ENCODE measurements around the gene CLEC12A.
"Not testable (repeated sequence)": the region's sequence is repeated elsewhere in the genome, so short reads cannot be mapped to it uniquely, and the experiment has no call there.

CLEC12A gene

DNA sequence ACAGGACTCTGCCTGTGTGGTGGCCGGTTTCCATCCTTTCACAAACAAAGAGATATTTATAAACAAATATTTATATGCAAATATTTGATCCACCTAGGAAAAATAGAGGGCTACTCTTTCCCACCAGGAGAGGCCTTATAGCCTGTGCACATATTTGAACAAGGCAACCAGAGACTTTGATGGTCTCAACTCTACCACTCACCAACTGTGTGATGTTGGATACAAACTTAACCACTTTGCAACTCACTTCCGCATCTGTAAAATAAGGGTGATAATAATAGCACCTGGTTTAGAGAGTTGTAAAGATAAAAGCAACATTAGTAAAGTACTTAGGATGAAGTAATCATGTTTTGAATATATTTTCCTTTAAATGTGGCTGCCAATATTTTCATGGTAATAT is 1.5 kb upstream of the CLEC12A start:
- DNase-seq (ENCODE audit: low read depth): no peak

DNA sequence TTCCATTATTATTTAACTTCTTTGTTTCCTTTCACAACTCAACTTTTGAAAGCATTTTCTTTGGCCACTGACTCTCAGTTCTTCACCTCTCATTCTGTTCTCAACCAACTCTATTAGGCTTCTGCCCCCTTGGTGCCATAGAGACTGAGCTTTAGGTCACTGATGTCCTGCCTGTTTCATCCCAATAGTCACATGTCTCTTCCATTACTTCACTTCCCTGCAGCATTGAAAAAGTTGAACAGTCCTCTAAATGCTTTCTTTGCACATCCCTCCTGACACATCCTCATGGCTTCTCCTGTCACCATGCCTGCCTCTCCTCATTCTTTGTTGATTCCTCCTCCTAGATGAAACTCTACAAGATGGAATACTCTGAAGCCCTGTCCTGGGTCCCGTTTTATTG is 2.7 kb downstream of the CLEC12A start:
- no peak for DNase-seq (ENCODE audit: low read depth)

- DNase-seq (ENCODE audit: low read depth): not testable (repeated sequence)
These were observed 3.5 kb downstream of the CLEC12A start for GRCh38 chr12:9974731-9975130.

- no peak for DNase-seq (ENCODE audit: low read depth)
These were observed 4.4 kb downstream of the CLEC12A start for GRCh38 chr12:9975614-9976013.

DNA sequence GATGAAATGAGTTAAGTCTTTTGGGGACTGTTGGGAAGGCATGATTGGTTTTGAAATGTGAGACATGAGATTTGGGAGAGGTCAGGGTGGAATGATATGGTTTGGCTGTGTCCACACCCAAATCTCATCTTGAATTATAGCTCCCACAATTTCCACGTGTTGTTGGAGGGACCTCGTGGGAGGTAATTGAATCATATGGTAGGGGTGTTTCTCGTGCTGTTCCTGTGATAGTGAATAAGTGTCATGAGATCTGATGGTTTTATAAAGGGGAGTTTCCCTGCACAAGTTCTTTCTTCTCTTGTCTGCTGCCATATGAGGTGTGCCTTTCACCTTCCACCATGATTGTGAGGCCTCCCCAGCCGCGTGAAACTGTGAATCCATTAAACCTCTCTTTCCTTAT is 5.4 kb downstream of the CLEC12A start:
- not testable (repeated sequence) for DNase-seq (ENCODE audit: low read depth)

GRCh38 chr12:9977916-9978315 is 6.7 kb downstream of the CLEC12A start:
- DNase-seq (ENCODE audit: low read depth): no peak

DNA sequence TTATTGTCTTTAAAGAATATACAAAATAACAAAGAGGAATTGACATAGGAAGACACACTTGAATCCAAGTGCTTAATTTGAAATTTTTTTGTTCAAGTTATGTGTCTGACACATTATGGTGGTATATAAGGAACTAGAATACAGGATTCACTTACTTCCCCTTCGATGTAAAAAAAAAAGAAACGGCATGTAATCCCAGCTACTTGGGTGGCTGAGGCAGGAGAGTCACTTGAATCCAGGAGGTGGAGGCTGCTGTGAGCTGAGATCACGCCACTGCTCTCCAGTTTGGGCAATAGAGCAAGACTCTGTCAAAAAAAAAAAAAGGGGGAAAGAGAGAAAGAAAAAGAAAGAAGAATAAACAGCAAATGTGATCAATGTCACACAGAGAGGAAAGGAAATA is 8.9 kb downstream of the CLEC12A start:
- DNase-seq (ENCODE audit: low read depth): no peak

DNA sequence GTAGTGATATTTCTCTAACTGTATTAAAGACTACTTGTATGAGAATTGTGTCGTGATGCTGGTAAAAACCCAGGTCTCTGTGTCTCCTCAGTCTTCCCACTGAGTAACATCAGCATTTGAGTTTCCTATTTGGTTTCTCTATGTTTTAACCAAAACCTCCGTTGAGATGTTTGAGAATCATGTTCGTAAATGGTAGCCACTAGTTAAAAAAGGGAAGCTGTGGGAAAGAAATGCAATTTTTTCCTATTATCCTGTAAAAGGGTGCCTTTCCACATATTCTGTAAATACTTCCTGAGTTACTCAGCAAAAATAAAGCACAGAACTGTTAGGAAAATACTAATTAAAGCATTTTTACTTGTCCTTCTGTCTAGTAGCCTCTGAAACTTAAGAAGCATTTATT is 20.7 kb downstream of the CLEC12A start:
- no peak for DNase-seq (ENCODE audit: low read depth)

DNA sequence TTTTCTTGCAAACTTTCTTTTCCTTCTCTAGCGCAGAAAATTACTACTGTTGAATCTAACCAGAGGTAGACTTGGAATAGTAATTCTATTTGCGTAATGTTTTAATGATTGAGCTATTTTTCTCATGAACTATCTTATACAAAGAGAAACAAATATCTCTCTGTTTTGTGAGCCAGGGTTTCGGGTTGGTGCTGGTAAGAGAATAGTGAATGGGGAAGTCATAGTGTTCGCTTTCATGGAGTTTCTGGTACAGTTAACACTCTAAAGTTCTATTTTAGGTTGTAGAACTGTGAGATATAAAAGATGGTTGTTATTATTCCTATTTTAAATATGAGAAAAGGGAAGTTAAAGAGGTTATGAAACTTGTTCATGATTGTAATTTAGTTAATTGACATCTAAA is 21.1 kb downstream of the CLEC12A start:
- no peak for DNase-seq (ENCODE audit: low read depth)

GRCh38 chr12:9999016-9999415 is 27.8 kb downstream of the CLEC12A start, which contains the start of gene CLEC1B:
CLEC1B (minus strand) TSS chr12:9999121; CDS start chr12:9999100, 21 bp downstream.
- DNase-seq (ENCODE audit: low read depth): no peak

DNA sequence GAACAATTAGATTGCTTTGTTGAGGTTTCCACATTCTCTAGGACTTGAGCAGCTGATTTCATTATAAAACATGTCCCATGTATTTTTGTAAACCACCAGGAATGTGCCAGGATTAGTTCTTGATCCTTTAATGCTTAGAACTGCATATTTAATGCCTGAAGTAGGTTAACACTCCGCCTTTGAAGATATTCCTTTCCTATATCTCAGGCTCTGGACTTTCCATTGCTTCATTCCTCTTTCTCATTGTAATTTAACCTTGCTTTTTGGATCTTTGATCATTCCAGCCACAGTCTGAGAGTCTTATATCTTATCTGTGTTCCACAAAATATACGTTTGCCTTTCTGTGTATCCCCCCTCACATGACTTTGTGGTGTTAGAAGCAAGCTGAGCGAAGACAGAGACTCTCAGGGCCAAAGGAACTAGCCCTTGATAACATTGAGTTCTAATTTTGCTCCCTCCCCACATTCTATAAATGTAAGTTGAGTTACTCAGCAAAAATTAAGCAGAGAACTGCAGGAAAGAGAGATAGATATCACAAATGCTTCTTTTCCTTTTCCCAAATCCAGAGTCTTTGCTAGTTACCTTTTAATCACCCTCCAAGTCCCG is 30.1 kb downstream of the CLEC12A start:
- DNase-seq (ENCODE audit: low read depth): no peak

DNA sequence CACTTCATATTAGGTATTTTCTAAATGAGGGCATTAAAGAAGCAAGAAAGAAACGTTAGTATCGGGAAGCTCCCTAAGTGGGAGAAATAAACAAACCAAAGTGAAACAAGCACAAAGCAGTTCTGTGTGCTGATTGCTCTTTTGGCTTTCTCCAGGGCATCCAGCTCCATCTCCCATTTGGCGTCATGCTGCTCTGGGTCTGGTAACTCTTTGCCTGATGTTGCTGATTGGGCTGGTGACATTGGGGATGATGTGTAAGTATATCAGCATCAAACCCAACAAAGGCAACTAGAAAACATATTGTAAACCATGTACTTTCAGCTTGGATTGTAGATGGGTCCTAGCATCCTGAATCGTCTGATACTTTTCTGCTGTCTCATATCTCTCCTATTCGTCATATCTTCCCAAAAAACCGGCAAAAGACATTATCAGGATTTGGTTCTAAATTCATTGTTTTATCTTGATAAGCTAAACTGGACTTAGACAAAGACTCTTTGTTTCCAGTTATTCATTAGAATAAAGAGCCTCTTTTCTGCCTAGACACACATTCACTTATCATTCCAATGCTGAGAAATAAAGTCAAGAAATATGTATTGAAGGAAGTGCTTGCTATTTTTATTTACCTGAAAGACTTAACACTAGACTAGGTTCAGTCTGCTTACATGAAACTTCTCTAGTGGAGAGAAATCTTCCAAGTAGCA is 41.6 kb downstream of the CLEC12A start:
- DNase-seq (ENCODE audit: low read depth): no peak

- no peak for DNase-seq (ENCODE audit: low read depth)
These were observed 44.2 kb downstream of the CLEC12A start for GRCh38 chr12:10015450-10015849.

DNA sequence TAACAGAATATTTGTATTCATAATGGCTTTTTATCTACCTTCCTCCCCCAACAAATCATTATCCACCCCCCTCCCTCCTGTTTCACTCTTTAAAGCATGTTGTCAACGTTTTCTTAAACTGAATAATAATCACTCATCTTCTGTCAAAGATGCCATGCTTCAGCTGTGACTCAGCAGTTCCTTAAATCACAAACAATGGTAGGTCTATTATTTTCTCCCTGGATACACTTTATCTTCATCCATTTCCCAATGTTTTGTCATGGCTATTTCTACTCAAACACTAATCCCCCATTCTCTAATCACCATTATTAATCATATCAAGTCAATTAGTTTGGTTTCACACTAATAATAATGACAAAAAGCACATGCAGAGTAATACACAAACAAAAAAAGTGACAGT is 45.7 kb downstream of the CLEC12A start:
- DNase-seq (ENCODE audit: low read depth): no peak

- DNase-seq (ENCODE audit: low read depth): no peak
These were observed 47.2 kb downstream of the CLEC12A start for GRCh38 chr12:10018386-10018785.

- DNase-seq (ENCODE audit: low read depth): no peak
These were observed 50.1 kb downstream of the CLEC12A start for GRCh38 chr12:10021342-10021741.

- no peak for DNase-seq (ENCODE audit: low read depth)
These were observed 54.0 kb downstream of the CLEC12A start for GRCh38 chr12:10025236-10025635.

- DNase-seq (ENCODE audit: low read depth): not testable (repeated sequence)
These were observed 55.5 kb downstream of the CLEC12A start for GRCh38 chr12:10026666-10027065.

DNA sequence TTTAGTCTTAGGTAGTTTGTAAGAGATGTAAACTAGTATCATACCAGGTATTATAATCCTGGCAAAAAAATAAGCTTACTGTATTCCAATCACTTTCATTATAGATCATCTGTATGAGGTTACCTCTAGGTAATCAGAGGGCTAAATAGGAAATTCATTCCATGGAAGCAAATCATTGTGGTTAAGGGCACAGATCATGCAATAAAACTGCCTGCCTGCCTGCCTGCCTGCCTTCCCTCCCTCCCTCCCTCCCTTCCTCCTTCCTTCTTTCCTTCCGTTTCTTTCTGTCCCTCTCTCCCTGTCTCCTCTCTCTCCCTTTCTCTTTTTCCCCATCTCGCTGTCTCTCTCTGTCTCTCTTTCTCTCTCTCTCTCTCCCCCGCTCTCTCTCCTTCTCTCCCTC is 56.1 kb downstream of the CLEC12A start:
- no peak for DNase-seq (ENCODE audit: low read depth)

DNA sequence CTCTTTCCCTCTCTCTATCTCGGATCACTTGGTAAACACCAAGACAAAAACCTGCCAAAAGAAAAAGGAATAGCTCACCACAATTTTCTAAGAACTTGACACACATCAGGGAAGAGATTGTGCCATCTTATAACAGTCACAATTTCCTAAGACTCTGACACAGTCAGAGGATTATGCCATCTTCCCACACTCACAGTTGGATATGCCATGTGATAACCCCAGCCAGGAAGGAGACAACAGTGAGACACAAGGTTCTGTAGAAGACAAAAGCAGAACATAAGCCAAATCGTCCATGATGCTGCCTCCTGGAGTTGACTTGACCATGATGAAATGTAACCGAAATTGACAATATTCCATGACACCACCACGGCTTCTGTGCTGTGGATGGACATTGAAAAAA is 56.5 kb downstream of the CLEC12A start:
- DNase-seq (ENCODE audit: low read depth): no peak

- no peak for DNase-seq (ENCODE audit: low read depth)
These were observed 59.2 kb downstream of the CLEC12A start, which contains the start of gene CLEC9A for GRCh38 chr12:10030446-10030845. CLEC9A (plus strand) TSS chr12:10030682; CDS start chr12:10052688, 22,006 bp downstream.

GRCh38 chr12:10031321-10031720 is 60.1 kb downstream of the CLEC12A start:
- DNase-seq (ENCODE audit: low read depth): no peak

DNA sequence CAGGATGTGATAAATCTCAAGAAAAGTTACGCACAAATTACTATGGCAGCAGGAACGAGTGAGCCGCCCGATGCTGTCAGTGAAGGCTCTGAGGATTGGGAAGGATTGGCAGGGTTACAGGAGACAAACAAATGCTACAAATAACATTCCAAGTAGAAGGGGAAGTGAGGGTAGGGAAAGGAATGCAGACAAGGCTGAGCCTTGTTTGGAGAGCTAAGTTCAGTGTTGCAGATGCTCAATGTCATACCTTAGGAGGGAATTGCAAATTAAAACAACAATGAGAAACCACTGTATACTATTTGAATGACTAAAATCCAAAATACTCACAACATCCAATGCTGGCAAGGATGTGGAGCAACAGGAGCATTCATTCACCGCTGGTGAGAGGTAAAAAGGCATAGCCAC is 60.6 kb downstream of the CLEC12A start:
- no peak for DNase-seq (ENCODE audit: low read depth)
